Endodermal cell (in vitro differentiated cells): ENCODE measurements around the gene BTBD10. TPM values are rescaled to one million over a fixed set of nuclear protein-coding genes. Genes with fewer than 3 reads are reported as not detected.

Experiments used
- DNase-seq: peaks from one replicate; pipeline ENCODE4 v3.0.0-alpha.2; 2017
- H3K27ac ChIP-seq: 2 replicates; pipeline ENCODE4 v1.5.1; 2013; ENCODE audit warnings: mild to moderate bottlenecking, low read depth, low read length, moderate library complexity
- H3K27me3 ChIP-seq: 2 replicates; pipeline ENCODE4 v1.6.1; 2013; ENCODE audit warnings: mild to moderate bottlenecking, low read length, moderate library complexity; ENCODE audit not compliant: insufficient read depth, control insufficient read depth, poor library complexity, severe bottlenecking
- H3K36me3 ChIP-seq: 2 replicates; pipeline ENCODE4 v1.7.0; 2013; ENCODE audit warnings: mild to moderate bottlenecking, low read length, moderate library complexity; ENCODE audit not compliant: control insufficient read depth, insufficient read depth
- H3K4me1 ChIP-seq: one replicate; pipeline ENCODE4 v1.7.0; 2013; ENCODE audit warnings: low read length; ENCODE audit not compliant: control insufficient read depth, insufficient read depth
- H3K4me3 ChIP-seq: 2 replicates; pipeline ENCODE4 v1.5.1; 2013; ENCODE audit warnings: mild to moderate bottlenecking, low read length, moderate library complexity
- H3K9ac ChIP-seq: 2 replicates; pipeline ENCODE4 v1.6.1; 2013; ENCODE audit warnings: mild to moderate bottlenecking, low read length, moderate library complexity; ENCODE audit not compliant: poor library complexity, severe bottlenecking; ENCODE audit errors: extremely low read depth
- H3K9me3 ChIP-seq: 2 replicates; pipeline ENCODE4 v1.6.1; 2013; ENCODE audit warnings: mild to moderate bottlenecking, low read length, moderate library complexity; ENCODE audit not compliant: control insufficient read depth
- H3K27ac Mint-ChIP-seq: 2 replicates; pipeline ENCODE4 v1.8.0; 2020; ENCODE audit warnings: mixed read lengths
- H3K27me3 Mint-ChIP-seq: 2 replicates; pipeline ENCODE4 v1.8.0; 2021; ENCODE audit warnings: mild to moderate bottlenecking, mixed read lengths; ENCODE audit not compliant: insufficient read depth
- H3K36me3 Mint-ChIP-seq: 2 replicates; pipeline ENCODE4 v1.8.0; 2020; ENCODE audit warnings: low read depth, mixed read lengths
- H3K4me1 Mint-ChIP-seq: 2 replicates; pipeline ENCODE4 v1.8.0; 2020; ENCODE audit warnings: mixed read lengths
- H3K4me3 Mint-ChIP-seq: 2 replicates; pipeline ENCODE4 v1.8.0; 2020; ENCODE audit warnings: mild to moderate bottlenecking, moderate library complexity, mixed read lengths
- H3K9me3 Mint-ChIP-seq: 2 replicates; pipeline ENCODE4 v1.8.0; 2020; ENCODE audit warnings: mild to moderate bottlenecking, mixed read lengths
- CTCF ChIP-seq: fragments of 200-600 bp; sonication (generic); conservative IDR thresholded peaks from 2 replicates; pipeline ENCODE4 v1.5.0; 2021; ENCODE audit warnings: antibody characterized with exemption, mild to moderate bottlenecking
- WGBS, 2 experiments: methylation state at CpG; one replicate each; pipeline versions ENCODE4 v1.1.5 to v1.1.7; 2013; ENCODE audit warnings: missing lambda C conversion rate in 2 of 2, mixed read lengths in 1 of 2; ENCODE audit not compliant: insufficient coverage in 1 of 2, insufficient read length in 1 of 2; 5-methylcytosine and 5-hydroxymethylcytosine counted together
- total RNA-seq, 2 donors: library from RNA; stranded (reverse); fragmentation: NEBNext Ultra II Directional in 1 of 2; extraction: Animal tissue kit (Norgen Biotek cat#: 25700) in 1 of 2; gene quantifications; 2 replicates in 1 of 2; 3 replicates in 1 of 2; pipeline ENCODE4 v1.2.1, GENCODE V29; 2021

BTBD10 gene
- total RNA-seq, 2 donors from 2014 or later = 30.0 to 30.8 TPM

GRCh38 chr11:13355191-13355590 lies 107.8 kb downstream of the BTBD10 start:
- H3K9me3 Mint-ChIP-seq = no peaks in the 10 kb centered on the region
- H3K36me3 ChIP-seq = no peaks in the 10 kb centered on the region
- no peaks in the 10 kb centered on the region for H3K4me1 ChIP-seq
- no peaks in the 10 kb centered on the region for H3K27me3 ChIP-seq
- WGBS, 2 experiments = 91 to 100% methylated on average over 1 to 4 of the region's 4 CpGs
- no peak overlapping the region for H3K4me3 Mint-ChIP-seq
- no peak overlapping the region for H3K27ac Mint-ChIP-seq
- H3K27me3 Mint-ChIP-seq = no peaks in the 10 kb centered on the region
- H3K4me3 ChIP-seq = no peak overlapping the region
- TF ChIP-seq CTCF = no peak
- no peaks in the 10 kb centered on the region for H3K9me3 ChIP-seq
- H3K36me3 Mint-ChIP-seq = no peaks in the 10 kb centered on the region
- H3K9ac ChIP-seq = no peak overlapping the region
- H3K27ac ChIP-seq = no peak overlapping the region
- no peaks in the 10 kb centered on the region for H3K4me1 Mint-ChIP-seq
- no peak for DNase-seq

GRCh38 chr11:13354335-13354734 lies 108.7 kb downstream of the BTBD10 start:
- TF ChIP-seq CTCF = peak; percentile 75
- WGBS, 2 experiments = 72 to 81% methylated on average over 6 of the region's 6 CpGs
- Mint-ChIP-seq H3K9me3 (no peaks in the 10 kb centered on the region), H3K27ac (peak overlapping the region; percentile 39), H3K4me3 (no peak overlapping the region), H3K36me3 (no peaks in the 10 kb centered on the region), H3K27me3 (no peaks in the 10 kb centered on the region), H3K4me1 (no peaks in the 10 kb centered on the region)
- Histone ChIP-seq H3K36me3 (no peaks in the 10 kb centered on the region), H3K4me3 (no peak overlapping the region), H3K27me3 (no peaks in the 10 kb centered on the region), H3K4me1 (no peaks in the 10 kb centered on the region), H3K9me3 (no peaks in the 10 kb centered on the region), H3K27ac (no peak overlapping the region), H3K9ac (no peak overlapping the region)
- DNase-seq = peak; percentile 85

- DNase-seq = no peak
- H3K36me3 ChIP-seq = no peaks in the 10 kb centered on the region
- Mint-ChIP-seq H3K4me1 (no peaks in the 10 kb centered on the region), H3K27me3 (no peaks in the 10 kb centered on the region), H3K36me3 (no peaks in the 10 kb centered on the region), H3K4me3 (no peak overlapping the region), H3K27ac (no peak overlapping the region), H3K9me3 (no peaks in the 10 kb centered on the region)
- WGBS, 2 experiments = 90 to 96% methylated on average over 5 to 6 of the region's 6 CpGs
- no peaks in the 10 kb centered on the region for H3K9me3 ChIP-seq
- no peak overlapping the region for H3K4me3 ChIP-seq
- TF ChIP-seq CTCF = no peak
- H3K4me1 ChIP-seq = no peaks in the 10 kb centered on the region
- H3K27ac ChIP-seq = no peak overlapping the region
- no peaks in the 10 kb centered on the region for H3K27me3 ChIP-seq
- no peak overlapping the region for H3K9ac ChIP-seq
These were observed 110.3 kb downstream of the BTBD10 start for GRCh38 chr11:13352711-13353110.
